WERI-Rb-1 (cell line): ENCODE results near the gene SAFB2.

Experiments used
- DNase-seq: peaks from one replicate; pipeline ENCODE4 v3.0.0-alpha.2; 2020
- H3K27ac ChIP-seq: fragments of 250-450 bp; sonication (Bioruptor Pico); 2 replicates; pipeline ENCODE4 v1.5.1; 2020; ENCODE audit warnings: mild to moderate bottlenecking, moderate library complexity
- H3K27me3 ChIP-seq: fragments of 250-450 bp; sonication (Bioruptor Pico); 2 replicates; pipeline ENCODE4 v1.5.1; 2021; ENCODE audit warnings: mild to moderate bottlenecking, low read depth, moderate library complexity; ENCODE audit not compliant: insufficient read depth, severe bottlenecking
- H3K36me3 ChIP-seq: fragments of 250-450 bp; sonication (Bioruptor Pico); 2 replicates; pipeline ENCODE4 v1.5.1; 2020; ENCODE audit warnings: mild to moderate bottlenecking, moderate library complexity
- H3K4me3 ChIP-seq: 2 replicates; pipeline ENCODE4 v1.5.1; 2011; ENCODE audit warnings: low read depth, mild to moderate bottlenecking, control low read depth, low read length
- H3K9me3 ChIP-seq: fragments of 250-450 bp; sonication (Bioruptor Pico); 2 replicates; pipeline ENCODE4 v1.5.1; 2021; ENCODE audit warnings: mild to moderate bottlenecking, moderate library complexity; ENCODE audit not compliant: severe bottlenecking
- TF ChIP-seq, protein P1 (sequence below): IDR thresholded peaks from 2 replicates; pipeline ENCODE4 v1.5.1; 2011; ENCODE audit warnings: low read depth, mild to moderate bottlenecking, control low read depth, inconsistent platforms, low read length

The SAFB2 gene

DNA sequence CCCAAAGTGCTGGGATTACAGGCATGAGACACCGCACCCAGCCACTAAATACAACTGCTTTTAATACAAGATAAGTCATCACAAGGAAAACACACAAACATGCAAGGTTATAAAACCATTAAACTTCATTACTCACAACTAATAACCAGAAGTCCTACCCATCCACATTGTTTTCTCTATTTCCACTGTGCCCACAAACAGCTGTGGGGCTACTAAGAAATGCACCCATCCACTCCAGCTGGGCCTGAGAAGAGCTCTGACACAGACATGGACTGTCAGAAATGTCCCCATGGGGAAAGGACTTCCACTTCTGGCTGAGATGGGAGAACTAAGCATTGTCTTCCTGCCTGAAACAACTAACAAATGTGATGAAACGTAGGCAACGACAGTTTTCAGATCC, 17.2 kb downstream of the SAFB2 start:
- peaks cover 89% of the 10 kb centered on the region for H3K36me3 ChIP-seq
- no peak overlapping the region for H3K27ac ChIP-seq
- H3K27me3 ChIP-seq = no peaks in the 10 kb centered on the region
- TF ChIP-seq, protein P1, sequence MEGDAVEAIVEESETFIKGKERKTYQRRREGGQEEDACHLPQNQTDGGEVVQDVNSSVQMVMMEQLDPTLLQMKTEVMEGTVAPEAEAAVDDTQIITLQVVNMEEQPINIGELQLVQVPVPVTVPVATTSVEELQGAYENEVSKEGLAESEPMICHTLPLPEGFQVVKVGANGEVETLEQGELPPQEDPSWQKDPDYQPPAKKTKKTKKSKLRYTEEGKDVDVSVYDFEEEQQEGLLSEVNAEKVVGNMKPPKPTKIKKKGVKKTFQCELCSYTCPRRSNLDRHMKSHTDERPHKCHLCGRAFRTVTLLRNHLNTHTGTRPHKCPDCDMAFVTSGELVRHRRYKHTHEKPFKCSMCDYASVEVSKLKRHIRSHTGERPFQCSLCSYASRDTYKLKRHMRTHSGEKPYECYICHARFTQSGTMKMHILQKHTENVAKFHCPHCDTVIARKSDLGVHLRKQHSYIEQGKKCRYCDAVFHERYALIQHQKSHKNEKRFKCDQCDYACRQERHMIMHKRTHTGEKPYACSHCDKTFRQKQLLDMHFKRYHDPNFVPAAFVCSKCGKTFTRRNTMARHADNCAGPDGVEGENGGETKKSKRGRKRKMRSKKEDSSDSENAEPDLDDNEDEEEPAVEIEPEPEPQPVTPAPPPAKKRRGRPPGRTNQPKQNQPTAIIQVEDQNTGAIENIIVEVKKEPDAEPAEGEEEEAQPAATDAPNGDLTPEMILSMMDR = no peak
- H3K9me3 ChIP-seq = no peaks in the 10 kb centered on the region
- no peak for DNase-seq
- no peak overlapping the region for H3K4me3 ChIP-seq

DNA sequence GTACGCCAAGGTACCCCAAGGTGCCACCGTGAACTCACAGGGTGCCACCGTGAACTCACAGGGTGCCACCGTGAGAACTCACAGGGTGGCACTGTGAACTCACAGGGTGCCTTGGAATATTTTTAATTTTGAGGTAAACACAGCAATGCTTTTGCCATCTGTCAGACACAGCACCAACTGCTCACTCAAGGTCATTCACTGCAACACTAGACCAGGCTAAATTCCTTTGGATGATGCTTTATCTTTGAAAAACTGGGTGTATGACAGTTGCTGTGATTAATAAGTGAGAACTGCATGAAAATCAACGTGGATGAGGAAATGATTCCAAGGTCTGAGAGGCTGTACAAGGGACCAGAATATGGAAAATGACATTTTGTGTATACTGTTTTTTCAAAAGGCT, 18.9 kb downstream of the SAFB2 start:
- H3K4me3 ChIP-seq = no peak overlapping the region
- TF ChIP-seq, protein P1 = no peak
- peaks cover 93% of the 10 kb centered on the region for H3K36me3 ChIP-seq
- no peak for DNase-seq
- no peak overlapping the region for H3K27ac ChIP-seq
- H3K27me3 ChIP-seq = no peaks in the 10 kb centered on the region
- H3K9me3 ChIP-seq = no peaks in the 10 kb centered on the region

DNA sequence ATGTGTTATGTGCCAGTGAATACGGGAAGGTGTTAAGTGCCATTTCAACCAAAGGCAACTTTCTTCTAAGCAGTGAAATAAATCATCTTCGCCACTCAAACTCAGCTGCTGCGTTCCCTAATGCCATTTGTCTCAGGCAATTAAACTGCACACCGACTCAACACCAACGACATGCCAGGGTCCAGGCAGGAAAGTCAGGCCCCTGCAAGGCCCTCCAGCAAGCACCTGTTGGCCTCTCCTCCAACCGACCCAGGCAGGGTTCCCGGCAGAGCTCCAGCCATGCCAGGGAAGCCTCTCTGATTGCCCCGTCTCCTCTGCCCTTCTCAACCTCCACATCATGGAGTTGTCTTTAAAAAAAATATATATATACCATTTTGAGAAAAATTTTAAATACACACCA, 21.8 kb downstream of the SAFB2 start:
- H3K36me3 ChIP-seq = peaks cover 96% of the 10 kb centered on the region
- H3K4me3 ChIP-seq = no peak overlapping the region
- no peaks in the 10 kb centered on the region for H3K27me3 ChIP-seq
- DNase-seq = no peak
- H3K27ac ChIP-seq = no peak overlapping the region
- TF ChIP-seq, protein P1 = no peak
- H3K9me3 ChIP-seq = no peaks in the 10 kb centered on the region

DNA sequence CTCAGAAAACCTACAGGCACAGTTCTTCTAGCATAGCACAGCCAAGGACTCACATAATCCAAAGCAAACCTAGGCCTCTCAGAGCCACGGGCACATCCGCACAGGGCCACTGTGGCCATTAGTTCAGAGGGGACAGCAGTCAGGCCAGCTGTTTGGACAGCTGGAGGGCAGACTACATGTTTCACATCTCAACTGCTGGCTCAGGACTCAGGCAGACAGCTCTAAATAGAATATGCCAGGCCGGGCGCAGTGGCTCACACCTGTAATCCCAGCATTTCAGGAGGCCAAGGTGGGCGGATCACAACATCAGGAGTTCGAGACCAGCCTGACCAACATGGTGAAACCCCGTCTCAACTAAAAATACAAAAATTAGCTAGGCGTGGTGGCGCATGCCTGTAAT, 26.8 kb downstream of the SAFB2 start:
- Histone ChIP-seq H3K9me3 (no peaks in the 10 kb centered on the region), H3K36me3 (peaks cover 96% of the 10 kb centered on the region), H3K27ac (no peak overlapping the region), H3K4me3 (no peak overlapping the region), H3K27me3 (no peaks in the 10 kb centered on the region)
- TF ChIP-seq, protein P1 = no peak
- no peak for DNase-seq

DNA sequence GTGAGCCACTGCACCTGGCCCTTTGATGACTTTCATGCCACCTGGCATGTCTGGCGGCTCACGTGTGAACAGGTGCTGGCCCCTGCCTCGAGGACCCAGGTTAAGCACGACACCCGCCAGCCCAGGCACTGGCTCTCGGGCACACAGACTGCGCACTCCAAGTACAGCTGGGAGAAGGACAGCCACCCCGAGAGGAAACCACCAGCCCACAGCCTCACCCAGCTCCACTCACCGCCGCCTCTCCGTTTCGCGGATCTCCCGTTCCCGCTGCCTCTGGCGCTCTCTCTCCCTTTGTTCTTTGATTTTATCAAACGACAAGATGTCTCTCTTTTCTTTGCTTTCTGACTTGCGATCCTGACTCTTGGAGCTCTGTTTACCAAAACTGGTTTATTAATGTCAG, 27.4 kb downstream of the SAFB2 start:
- H3K4me3 ChIP-seq = no peak overlapping the region
- DNase-seq = no peak
- H3K27ac ChIP-seq = no peak overlapping the region
- no peaks in the 10 kb centered on the region for H3K9me3 ChIP-seq
- H3K27me3 ChIP-seq = no peaks in the 10 kb centered on the region
- TF ChIP-seq, protein P1 = no peak
- peaks cover 96% of the 10 kb centered on the region for H3K36me3 ChIP-seq

DNA sequence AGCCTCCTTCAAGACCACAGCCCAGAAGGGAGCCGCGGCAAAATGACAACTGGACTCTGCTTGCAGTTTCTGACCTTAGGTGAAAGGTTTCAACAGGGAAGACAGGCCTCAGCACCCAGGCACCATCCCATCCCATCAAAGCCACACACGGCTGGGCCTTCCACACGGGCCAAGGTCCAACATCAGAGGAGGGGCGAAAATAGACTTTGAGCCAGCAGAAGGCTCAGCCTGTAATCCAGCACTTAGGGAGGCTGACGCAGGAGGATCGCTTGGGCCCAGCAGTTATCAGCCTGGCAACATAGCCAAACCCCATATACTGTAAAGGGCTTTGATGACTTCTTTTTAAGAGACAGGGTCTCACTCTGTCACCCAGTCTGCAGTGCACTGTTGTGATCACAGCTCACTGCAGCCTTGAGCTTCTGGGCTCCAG, 28.0 kb downstream of the SAFB2 start:
- no peak overlapping the region for H3K4me3 ChIP-seq

More for the DNA sequence above, 28.0 kb downstream of the SAFB2 start:
- no peaks in the 10 kb centered on the region for H3K9me3 ChIP-seq
- TF ChIP-seq, protein P1 = no peak
- DNase-seq = no peak
- H3K27me3 ChIP-seq = no peaks in the 10 kb centered on the region
- H3K36me3 ChIP-seq = peaks cover 96% of the 10 kb centered on the region
- no peak overlapping the region for H3K27ac ChIP-seq
